Cardiac fibroblast (primary cell): ENCODE results near the gene TOX2.
A peak's percentile ranks its signal among the peaks of the same experiment; 100 is the strongest.

Experiments
- DNase-seq, 2 donors: peaks; one replicate each; pipeline versions ENCODE4 v3.0.0 to v3.0.0-alpha.2; 2010; ENCODE audit warnings: low read depth in 2 of 2
- H3K4me3 ChIP-seq, 2 donors: replicated peaks in 1 of 2; 1 replicate in 1 of 2; 2 replicates in 1 of 2; pipeline ENCODE4 v1.5.1; 2011; ENCODE audit warnings: low read depth in 2 of 2, low read length in 2 of 2, mild to moderate bottlenecking in 2 of 2, moderate library complexity in 1 of 2
- TF ChIP-seq, protein P1 (sequence below): IDR thresholded peaks from one replicate; pipeline ENCODE4 v1.5.1; 2011; ENCODE audit warnings: low read depth, mild to moderate bottlenecking, low read length, inconsistent platforms

TOX2 gene

DNA sequence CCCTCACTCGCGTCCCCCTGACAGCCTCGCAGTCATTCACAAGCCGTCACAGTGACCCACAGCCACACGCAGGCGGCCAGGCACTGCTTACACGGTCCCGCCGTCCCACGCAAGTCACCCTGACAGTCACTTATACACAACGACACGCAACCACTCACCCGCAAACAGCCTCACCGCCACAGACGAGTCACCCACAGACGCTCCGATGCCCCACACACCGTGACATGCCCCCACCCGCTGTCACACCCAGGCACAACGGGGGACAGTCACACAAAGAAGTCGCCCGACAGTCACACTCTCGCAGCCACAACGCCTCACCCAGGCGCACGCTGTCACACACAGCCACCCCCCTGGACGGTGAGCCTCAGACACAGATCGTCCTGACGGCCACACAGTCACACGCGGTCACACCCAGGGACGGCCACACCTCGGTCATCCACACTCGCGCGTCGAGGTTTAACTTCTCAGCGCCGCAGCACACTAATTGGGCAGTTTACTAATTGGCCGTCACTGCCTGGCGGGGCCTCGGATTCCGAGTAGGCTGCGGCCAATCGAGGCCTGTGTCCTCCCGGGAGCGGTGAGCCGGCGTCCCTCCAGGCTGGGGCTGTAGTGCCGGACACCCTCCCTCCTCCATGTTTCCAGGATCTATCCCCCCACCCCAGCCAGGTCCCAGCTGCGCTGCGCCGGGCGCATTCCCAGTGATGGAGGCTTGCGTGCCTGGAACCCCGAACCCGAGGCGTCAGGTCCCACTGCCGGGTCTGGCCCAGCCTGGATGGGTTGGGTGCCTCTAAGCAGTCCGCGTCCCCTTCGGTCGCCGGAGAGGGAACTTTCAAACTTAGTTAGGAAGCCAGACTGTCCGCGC is 790 bp downstream of the TOX2 start:
- peak; percentile 29 to 43 for DNase-seq
- peak overlapping the region; percentile 61 to 64 for H3K4me3 ChIP-seq
- TF ChIP-seq, protein P1, sequence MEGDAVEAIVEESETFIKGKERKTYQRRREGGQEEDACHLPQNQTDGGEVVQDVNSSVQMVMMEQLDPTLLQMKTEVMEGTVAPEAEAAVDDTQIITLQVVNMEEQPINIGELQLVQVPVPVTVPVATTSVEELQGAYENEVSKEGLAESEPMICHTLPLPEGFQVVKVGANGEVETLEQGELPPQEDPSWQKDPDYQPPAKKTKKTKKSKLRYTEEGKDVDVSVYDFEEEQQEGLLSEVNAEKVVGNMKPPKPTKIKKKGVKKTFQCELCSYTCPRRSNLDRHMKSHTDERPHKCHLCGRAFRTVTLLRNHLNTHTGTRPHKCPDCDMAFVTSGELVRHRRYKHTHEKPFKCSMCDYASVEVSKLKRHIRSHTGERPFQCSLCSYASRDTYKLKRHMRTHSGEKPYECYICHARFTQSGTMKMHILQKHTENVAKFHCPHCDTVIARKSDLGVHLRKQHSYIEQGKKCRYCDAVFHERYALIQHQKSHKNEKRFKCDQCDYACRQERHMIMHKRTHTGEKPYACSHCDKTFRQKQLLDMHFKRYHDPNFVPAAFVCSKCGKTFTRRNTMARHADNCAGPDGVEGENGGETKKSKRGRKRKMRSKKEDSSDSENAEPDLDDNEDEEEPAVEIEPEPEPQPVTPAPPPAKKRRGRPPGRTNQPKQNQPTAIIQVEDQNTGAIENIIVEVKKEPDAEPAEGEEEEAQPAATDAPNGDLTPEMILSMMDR, result no peak

DNA sequence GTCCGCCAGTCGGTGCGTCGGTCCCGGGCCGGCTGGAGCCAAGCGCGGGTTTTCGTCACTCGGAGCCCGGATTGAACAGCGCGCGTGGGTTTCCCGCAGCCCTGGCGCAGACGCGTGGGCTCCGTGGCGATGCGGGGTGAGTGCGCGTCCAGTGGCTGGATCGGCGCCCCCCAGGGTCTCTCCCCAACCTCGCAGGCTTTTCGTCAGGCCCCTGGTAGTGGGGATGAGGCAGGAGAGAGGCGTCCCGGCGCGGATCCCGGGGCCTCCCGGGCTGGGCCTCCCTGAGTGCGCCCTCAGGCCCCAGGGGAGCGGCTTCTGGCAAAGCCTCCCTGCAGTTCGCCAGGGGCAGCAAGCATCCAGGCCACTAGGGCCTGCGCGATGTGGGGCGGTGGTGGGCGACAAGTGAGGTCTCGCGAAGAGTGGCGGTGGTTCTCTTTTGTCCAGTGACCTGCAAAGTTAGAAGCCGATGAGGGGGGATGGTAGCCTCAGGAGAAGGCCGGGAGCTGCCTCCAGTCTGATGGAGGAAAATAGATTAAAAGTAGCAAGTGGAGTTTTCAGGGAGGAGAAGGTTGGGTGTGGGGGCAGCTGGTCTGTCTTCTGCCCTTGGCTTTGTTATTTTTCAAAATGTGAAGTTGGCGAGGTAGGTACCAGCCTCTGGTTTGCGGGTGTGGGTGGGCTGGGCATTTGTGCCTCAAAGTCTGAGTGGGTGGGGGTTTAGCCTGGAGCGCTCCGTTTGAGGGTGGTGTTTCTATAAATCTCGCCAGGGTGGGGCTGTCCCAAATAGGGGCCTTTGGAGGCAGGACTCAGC is 1.6 kb downstream of the TOX2 start:
- TF ChIP-seq, protein P1, result no peak
- peak overlapping the region; percentile 61 to 64 for H3K4me3 ChIP-seq
- DNase-seq, result peak; percentile 48 to 51

DNA sequence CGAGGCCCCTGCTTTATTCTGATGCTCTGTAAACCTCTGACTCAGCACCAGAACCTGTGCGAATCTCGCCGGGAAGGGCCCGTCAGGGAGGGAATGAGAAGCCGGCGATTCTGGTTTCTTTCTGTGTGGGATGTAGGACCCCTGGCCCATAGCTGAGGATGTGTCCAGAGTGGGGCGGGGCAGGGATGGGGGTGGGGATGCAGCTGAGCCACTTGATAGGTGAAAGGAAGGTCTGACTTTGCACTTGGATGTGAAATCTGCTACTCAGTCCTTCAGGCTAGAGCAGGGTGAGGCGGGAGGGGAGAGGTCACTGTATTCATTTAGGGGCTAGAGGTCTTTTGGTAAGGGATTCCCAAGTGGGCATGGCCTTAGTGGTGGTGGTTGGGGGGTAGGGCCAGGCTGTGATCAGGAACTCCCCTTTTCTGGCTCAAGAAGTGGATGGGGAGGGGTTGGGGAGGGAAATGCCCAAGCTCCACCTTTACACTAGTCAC is 2.3 kb downstream of the TOX2 start:
- TF ChIP-seq, protein P1, result no peak
- peak overlapping the region in 1 of 2 donors; percentile 64 for H3K4me3 ChIP-seq
- DNase-seq, result peak in 1 of 2 donors; percentile 27

DNA sequence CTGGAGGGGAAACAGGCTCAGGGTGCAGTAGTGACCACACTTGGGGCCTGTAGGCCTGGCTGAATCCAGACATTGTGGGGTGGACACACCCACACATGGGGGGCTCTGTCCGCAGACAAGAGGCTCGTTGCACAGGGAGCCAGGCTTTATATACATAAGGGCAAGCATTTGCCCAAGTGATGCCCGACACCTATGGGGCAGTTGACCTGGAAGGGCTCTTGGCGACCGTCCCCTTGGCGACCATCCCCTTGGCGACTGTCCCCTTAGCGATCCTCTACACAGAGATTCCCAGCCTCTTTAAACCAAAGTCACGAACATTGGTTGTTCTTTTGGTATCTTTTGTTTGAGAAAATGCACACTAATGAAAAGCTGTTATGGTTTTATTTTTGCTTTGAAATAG is 2.7 kb downstream of the TOX2 start:
- H3K4me3 ChIP-seq, result no peak overlapping the region
- TF ChIP-seq, protein P1, result no peak
- DNase-seq, result no peak

DNA sequence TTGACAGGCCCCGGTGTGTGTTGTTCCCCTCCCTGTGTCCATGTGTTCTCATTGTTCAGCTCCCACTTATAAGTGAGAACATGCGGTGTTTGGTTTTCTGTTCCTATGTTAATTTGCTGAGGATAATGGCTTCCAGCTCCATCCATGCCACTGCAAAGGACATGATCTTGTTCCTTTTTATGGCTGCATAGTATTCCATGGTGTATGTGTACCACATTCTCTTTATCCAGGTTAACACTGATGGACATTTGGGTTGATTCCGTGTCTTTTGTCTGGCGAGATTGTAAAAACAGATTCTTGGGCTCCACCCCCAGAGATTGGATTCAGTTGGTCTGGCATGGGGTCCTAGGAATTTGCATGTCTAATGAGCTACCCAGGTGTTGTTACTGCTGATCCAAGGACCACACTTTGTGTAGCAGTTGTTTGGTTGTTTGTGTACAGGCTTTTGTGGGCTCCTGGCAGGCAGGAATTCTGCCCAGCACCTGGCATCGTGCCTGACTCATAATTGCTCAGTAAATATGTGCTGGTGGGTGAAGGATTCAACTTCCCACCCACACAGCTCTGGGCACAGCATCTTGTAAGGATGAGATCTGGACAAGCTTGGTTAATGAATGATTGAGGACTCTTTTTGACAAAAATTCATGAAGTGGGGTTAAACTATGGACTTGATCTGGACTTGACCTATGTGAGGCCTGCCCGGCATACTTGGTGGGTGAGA is 5.2 kb downstream of the TOX2 start:
- H3K4me3 ChIP-seq, result no peak overlapping the region

DNA sequence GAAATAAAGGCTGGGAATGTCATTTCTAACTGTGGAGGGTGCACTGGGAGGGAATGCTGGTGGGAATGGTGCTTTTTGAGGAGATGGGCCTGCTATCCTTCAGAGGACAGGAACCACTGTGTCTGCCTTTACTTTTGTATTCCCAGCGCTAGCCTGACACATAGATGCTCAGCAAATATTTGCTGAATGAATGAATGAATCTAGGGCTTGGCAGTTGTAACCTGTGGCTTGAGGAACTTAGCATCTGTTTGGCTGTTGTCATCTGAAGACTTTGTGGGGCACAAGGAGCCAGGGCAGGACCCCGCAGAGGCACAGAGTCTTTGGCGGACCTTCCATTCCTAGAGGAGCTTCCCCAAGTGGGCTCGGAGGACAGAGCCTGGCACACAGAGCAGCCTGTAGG is 6.1 kb downstream of the TOX2 start:
- DNase-seq, result no peak
- no peak overlapping the region for H3K4me3 ChIP-seq
- TF ChIP-seq, protein P1, result no peak

More for the DNA sequence above, 5.2 kb downstream of the TOX2 start:
- TF ChIP-seq, protein P1, result no peak
- no peak for DNase-seq
